ENCODE data around the gene KANSL2. TPM values are rescaled to one million over a fixed set of nuclear protein-coding genes. Genes with fewer than 3 reads are reported as not detected.
"Not testable (repeated sequence)": the region's sequence is repeated elsewhere in the genome, so short reads cannot be mapped to it uniquely, and the experiment has no call there.

The KANSL2 gene
- total RNA-seq, 1 donor from 2014 or later = 37.5 TPM

DNA sequence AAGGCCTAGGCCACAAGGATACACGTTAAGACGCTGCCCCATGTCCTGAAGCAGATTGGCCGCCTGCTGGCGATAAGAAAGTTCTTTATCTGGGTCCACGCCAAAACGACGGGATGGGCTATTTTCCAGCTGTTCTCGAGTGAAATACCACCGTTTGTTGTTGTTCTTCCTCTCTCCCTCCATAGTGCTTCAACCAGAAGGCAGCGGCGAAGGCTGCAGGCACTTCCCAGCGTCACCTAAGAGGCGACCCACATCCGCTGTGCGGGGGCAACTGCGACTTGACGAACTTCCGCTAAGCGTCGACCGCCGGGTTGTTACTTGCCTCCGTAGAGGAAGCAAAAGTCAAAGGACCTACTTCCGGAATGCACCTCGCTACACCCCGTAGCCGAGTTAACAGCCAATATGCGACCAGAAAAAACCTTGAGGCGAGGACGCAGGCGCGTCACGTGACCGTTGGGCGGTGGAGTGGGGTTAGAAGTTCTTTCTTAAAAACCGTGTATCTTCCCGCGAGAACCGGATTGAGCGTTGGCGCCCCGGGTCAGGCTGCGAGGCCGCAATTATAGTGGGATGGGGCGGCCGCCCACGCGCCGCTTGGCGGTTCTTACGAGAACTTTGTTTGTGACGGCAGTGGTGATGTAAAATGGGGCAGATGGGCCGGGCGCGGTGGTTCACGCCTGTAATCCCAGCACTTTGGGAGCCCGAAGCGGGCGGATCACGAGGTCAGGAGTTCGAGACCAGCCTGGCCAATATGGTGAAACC, 34.6 kb upstream of the KANSL2 start, which contains the start of gene CCNT1:
TSS of gene CCNT1 (minus strand) at position 215 of the 759 bp plus-strand sequence. CDS start at position 183, 32 bp downstream.
- Mint-ChIP-seq H3K9me3 (ENCODE audit: unreplicated experiment) (peaks cover 4% of the 10 kb centered on the region), H3K27me3 (ENCODE audit: unreplicated experiment) (peaks cover 13% of the 10 kb centered on the region), H3K4me3 (ENCODE audit: unreplicated experiment) (peak within 1 kb of the TSS; percentile 97), H3K27ac (ENCODE audit: unreplicated experiment) (peak within 1 kb of the TSS; percentile 99), H3K36me3 (ENCODE audit: low read depth, unreplicated experiment) (peaks cover 35% of the 10 kb centered on the region), H3K4me1 (ENCODE audit: unreplicated experiment) (peaks cover 32% of the 10 kb centered on the region)
- TF ChIP-seq, protein P1, sequence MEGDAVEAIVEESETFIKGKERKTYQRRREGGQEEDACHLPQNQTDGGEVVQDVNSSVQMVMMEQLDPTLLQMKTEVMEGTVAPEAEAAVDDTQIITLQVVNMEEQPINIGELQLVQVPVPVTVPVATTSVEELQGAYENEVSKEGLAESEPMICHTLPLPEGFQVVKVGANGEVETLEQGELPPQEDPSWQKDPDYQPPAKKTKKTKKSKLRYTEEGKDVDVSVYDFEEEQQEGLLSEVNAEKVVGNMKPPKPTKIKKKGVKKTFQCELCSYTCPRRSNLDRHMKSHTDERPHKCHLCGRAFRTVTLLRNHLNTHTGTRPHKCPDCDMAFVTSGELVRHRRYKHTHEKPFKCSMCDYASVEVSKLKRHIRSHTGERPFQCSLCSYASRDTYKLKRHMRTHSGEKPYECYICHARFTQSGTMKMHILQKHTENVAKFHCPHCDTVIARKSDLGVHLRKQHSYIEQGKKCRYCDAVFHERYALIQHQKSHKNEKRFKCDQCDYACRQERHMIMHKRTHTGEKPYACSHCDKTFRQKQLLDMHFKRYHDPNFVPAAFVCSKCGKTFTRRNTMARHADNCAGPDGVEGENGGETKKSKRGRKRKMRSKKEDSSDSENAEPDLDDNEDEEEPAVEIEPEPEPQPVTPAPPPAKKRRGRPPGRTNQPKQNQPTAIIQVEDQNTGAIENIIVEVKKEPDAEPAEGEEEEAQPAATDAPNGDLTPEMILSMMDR (IDR thresholded peaks at IDR 0.05; ENCODE audit: unreplicated experiment) = no peak
- peak; percentile 95 for DNase-seq (ENCODE audit: low spot score)

DNA sequence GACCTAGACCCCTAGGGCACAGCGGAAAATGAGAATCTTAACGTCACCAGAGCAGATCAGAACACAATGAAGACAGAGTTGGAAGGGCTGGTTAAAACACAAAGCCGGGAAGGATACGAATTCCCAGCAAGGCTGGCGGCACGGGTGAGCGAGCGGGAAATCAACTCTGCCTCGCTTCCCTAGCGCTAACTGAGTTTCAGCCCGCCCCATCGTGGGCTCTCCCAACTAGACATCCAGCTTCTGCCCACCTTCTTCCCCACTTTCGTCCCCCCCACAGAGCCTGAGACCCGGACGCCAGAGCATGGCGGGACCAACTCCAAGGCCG, 34.1 kb upstream of the KANSL2 start:
- Mint-ChIP-seq H3K9me3 (ENCODE audit: unreplicated experiment) (peaks cover 4% of the 10 kb centered on the region), H3K36me3 (ENCODE audit: low read depth, unreplicated experiment) (peaks cover 38% of the 10 kb centered on the region), H3K4me1 (ENCODE audit: unreplicated experiment) (peaks cover 32% of the 10 kb centered on the region), H3K4me3 (ENCODE audit: unreplicated experiment) (peak overlapping the region; percentile 97), H3K27ac (ENCODE audit: unreplicated experiment) (peak overlapping the region; percentile 99), H3K27me3 (ENCODE audit: unreplicated experiment) (peaks cover 13% of the 10 kb centered on the region)
- no peak for DNase-seq (ENCODE audit: low spot score)
- TF ChIP-seq, protein P1 (IDR thresholded peaks at IDR 0.05; ENCODE audit: unreplicated experiment) = no peak

DNA sequence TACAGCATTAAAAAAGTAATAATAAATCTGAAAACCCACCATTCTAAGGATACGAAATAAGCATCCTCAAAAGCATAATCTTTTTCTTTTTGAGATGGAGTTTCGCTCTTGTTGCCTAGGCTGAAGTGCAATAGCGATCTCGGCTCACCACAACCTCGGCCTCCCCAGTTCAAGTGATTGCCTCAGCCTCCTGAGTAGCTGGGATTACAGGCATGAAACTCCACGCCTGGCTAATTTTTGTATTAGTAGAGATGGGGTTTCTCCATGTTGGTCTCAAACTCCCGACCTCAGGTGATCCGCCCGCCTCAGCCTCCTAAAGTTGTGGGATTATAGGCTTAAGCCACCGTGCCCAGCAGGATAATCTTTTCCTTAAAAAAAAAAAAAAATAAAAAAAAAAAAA, 30.2 kb upstream of the KANSL2 start:
- TF ChIP-seq, protein P1 (IDR thresholded peaks at IDR 0.05; ENCODE audit: unreplicated experiment) = no peak
- Mint-ChIP-seq H3K36me3 (ENCODE audit: low read depth, unreplicated experiment) (peaks cover 21% of the 10 kb centered on the region), H3K4me3 (ENCODE audit: unreplicated experiment) (no peak overlapping the region), H3K27me3 (ENCODE audit: unreplicated experiment) (peaks cover 8% of the 10 kb centered on the region), H3K4me1 (ENCODE audit: unreplicated experiment) (peaks cover 32% of the 10 kb centered on the region), H3K9me3 (ENCODE audit: unreplicated experiment) (no peaks in the 10 kb centered on the region), H3K27ac (ENCODE audit: unreplicated experiment) (no peak overlapping the region)
- DNase-seq (ENCODE audit: low spot score) = no peak

DNA sequence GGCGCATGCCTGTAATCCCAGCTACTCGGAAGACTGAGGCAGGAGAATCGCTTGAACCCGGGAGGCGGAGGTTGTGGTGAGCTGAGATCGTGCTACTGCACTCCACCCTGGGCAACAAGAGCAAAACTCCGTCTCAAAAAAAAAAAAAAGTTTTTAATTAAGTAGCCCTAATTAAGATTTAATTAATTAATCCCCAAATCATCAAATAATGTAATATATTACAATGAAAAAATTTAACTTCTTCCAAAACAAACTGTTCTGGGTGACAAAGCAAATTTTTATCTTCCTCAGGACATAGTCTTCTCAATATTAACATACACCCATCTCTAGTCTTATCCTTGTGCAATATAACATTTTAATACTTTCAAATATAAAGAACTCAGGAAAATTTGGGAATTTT, 16.8 kb upstream of the KANSL2 start:
- not testable (repeated sequence) for H3K4me1 Mint-ChIP-seq (ENCODE audit: unreplicated experiment); H3K27me3 Mint-ChIP-seq (ENCODE audit: unreplicated experiment); H3K27ac Mint-ChIP-seq (ENCODE audit: unreplicated experiment); DNase-seq (ENCODE audit: low spot score); H3K9me3 Mint-ChIP-seq (ENCODE audit: unreplicated experiment); H3K4me3 Mint-ChIP-seq (ENCODE audit: unreplicated experiment)
- H3K36me3 Mint-ChIP-seq (ENCODE audit: low read depth, unreplicated experiment) = peaks cover 18% of the 10 kb centered on the region

DNA sequence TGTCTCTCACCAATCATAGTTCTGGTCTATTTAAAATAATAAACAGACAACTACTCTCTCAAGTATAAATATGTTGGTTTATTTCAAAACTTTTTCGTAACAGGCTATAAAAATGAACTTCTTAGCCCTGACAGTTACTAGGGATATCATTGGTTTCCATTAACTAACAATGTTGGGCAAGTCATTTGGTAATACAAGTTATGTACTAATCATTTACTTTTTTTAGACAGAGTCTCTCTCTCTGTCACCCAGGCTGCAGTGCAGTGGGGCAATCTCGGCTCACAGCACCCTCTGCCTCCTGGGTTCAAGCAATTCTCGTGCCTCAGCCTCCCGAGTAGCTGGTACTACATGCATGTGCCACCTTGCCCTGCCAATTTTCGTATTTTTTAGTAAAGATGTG, 14.6 kb upstream of the KANSL2 start:
- no peak overlapping the region for H3K4me3 Mint-ChIP-seq (ENCODE audit: unreplicated experiment)
- H3K4me1 Mint-ChIP-seq (ENCODE audit: unreplicated experiment) = no peaks in the 10 kb centered on the region
- TF ChIP-seq, protein P1 (IDR thresholded peaks at IDR 0.05; ENCODE audit: unreplicated experiment) = no peak
- H3K36me3 Mint-ChIP-seq (ENCODE audit: low read depth, unreplicated experiment) = peaks cover 27% of the 10 kb centered on the region
- no peaks in the 10 kb centered on the region for H3K27me3 Mint-ChIP-seq (ENCODE audit: unreplicated experiment)
- H3K9me3 Mint-ChIP-seq (ENCODE audit: unreplicated experiment) = no peaks in the 10 kb centered on the region
- H3K27ac Mint-ChIP-seq (ENCODE audit: unreplicated experiment) = no peak overlapping the region
- no peak for DNase-seq (ENCODE audit: low spot score)

Data from endothelial cell (in vitro differentiated cells).